Measurements from ENCODE around the gene CAPN8.

DNA sequence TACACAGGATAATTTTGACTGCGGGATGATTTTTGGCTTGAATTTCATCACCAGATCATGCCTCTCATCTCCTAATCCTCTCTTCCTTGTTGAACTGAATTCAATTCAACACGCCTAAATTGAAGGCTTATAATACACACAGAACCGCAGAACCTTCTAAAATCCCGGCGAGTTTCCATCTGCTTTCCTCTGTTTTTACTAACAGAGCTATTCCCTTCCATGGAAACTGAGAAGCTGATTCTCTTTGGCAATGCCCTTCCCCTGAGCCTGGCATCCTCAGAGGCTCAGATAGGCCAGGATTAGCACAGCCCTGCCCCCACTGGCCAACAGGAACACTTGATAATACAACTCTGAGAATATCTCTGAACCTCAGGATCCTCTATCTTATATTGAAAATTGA lies 130.2 kb downstream of the CAPN8 start:
- TF ChIP-seq GATA2 (IDR thresholded peaks at IDR 0.05; ENCODE audit: low read depth, low read length) (no peak), GATA3 (IDR thresholded peaks at IDR 0.05; ENCODE audit: low read depth, low read length) (no peak)
